Transverse colon (tissue), 4 donors: ENCODE results near the gene NRF1.

ENCODE experiments used
- CTCF ChIP-seq, 5 experiments: fragments of 200-600 bp in 3 of 5; fragments of 450-650 bp in 2 of 5; sonication (generic) in 3 of 5; IDR thresholded peaks; 1 replicate in 2 of 5; 2 replicates in 3 of 5; pipeline ENCODE4 v1.5.1; 2016 to 2017; ENCODE audit warnings: antibody characterized with exemption in 5 of 5, inconsistent platforms in 3 of 5, mild to moderate bottlenecking in 2 of 5, moderate library complexity in 1 of 5
- EP300 ChIP-seq: sonication (generic); formaldehyde crosslinking; IDR thresholded peaks from one replicate; pipeline ENCODE4 v1.6.1; 2017; ENCODE audit warnings: antibody characterized with exemption, low read depth
- POLR2A ChIP-seq: fragments of 450-650 bp; IDR thresholded peaks from one replicate; pipeline ENCODE4 v1.6.1; 2016; ENCODE audit warnings: antibody characterized with exemption, mild to moderate bottlenecking, moderate library complexity
- POLR2AphosphoS5 ChIP-seq, 3 donors: sonication (generic); formaldehyde crosslinking; IDR thresholded peaks; one replicate each; pipeline ENCODE4 v1.6.1; 2016; ENCODE audit warnings: antibody characterized with exemption in 3 of 3

GRCh38 chr7:129677796-129678195 is 66.3 kb downstream of the NRF1 start:
- TF ChIP-seq POLR2AphosphoS5 (IDR thresholded peaks at IDR 0.05), result no peak
- no peak for TF ChIP-seq CTCF (IDR thresholded peaks at IDR 0.05)
- TF ChIP-seq POLR2A, result no peak
- TF ChIP-seq EP300, result no peak
